HEK293T (cell line): ENCODE data around the gene KRTAP3-3.

Source experiments
- ARNT ChIP-seq: fragments of 450-650 bp; IDR thresholded peaks from 2 replicates; pipeline ENCODE4 v1.6.1; 2017; ENCODE audit warnings: mild to moderate bottlenecking
- BHLHE40 ChIP-seq: fragments of 450-650 bp; IDR thresholded peaks from 2 replicates; pipeline ENCODE4 v1.6.1; 2016; ENCODE audit warnings: mild to moderate bottlenecking, moderate library complexity, borderline replicate concordance
- CTBP1 ChIP-seq: fragments of 450-650 bp; IDR thresholded peaks from 2 replicates; pipeline ENCODE4 v1.6.1; 2016; ENCODE audit warnings: borderline replicate concordance
- ELF4 ChIP-seq: fragments of 450-650 bp; IDR thresholded peaks from 2 replicates; pipeline ENCODE4 v1.6.1; 2017; ENCODE audit warnings: antibody characterized with exemption
- FOXK2 ChIP-seq: fragments of 450-650 bp; IDR thresholded peaks from 2 replicates; pipeline ENCODE4 v1.6.1; 2016; ENCODE audit warnings: mild to moderate bottlenecking
- FOXM1 ChIP-seq: fragments of 450-650 bp; IDR thresholded peaks from 2 replicates; pipeline ENCODE4 v1.6.1; 2017; ENCODE audit warnings: mild to moderate bottlenecking, borderline replicate concordance
- HDGF ChIP-seq: fragments of 450-650 bp; IDR thresholded peaks from 2 replicates; pipeline ENCODE4 v1.6.1; 2017; ENCODE audit warnings: antibody characterized with exemption, borderline replicate concordance
- L3MBTL2 ChIP-seq: fragments of 450-650 bp; conservative IDR thresholded peaks from 2 replicates; pipeline ENCODE4 v1.6.1; 2016; ENCODE audit warnings: mild to moderate bottlenecking
- NFRKB ChIP-seq: fragments of 450-650 bp; IDR thresholded peaks from 2 replicates; pipeline ENCODE4 v1.6.1; 2016; ENCODE audit warnings: mild to moderate bottlenecking, moderate library complexity
- PKNOX1 ChIP-seq: fragments of 450-650 bp; IDR thresholded peaks from 2 replicates; pipeline ENCODE4 v1.6.1; 2016
- SP1 ChIP-seq: fragments of 450-650 bp; IDR thresholded peaks from 2 replicates; pipeline ENCODE4 v1.6.1; 2017
- TARDBP ChIP-seq: fragments of 450-650 bp; IDR thresholded peaks from 2 replicates; pipeline ENCODE4 v1.6.1; 2016

- TF ChIP-seq FOXM1 (no peak), ELF4 (no peak), TARDBP (no peak), SP1 (no peak), BHLHE40 (no peak), ARNT (no peak), L3MBTL2 (no peak), HDGF (no peak), CTBP1 (no peak), FOXK2 (no peak), PKNOX1 (no peak), NFRKB (no peak)
These were observed 35.6 kb downstream of the KRTAP3-3 start for GRCh38 chr17:40958086-40958953.
